NOMO-1 treated with DMSO at 0.1 percent for 48 hours (cell line): ENCODE measurements around the gene NCKAP5.

Source experiments
- DNase-seq: peaks from one replicate; lab custom pipeline; 2025; ENCODE audit not compliant: unreplicated experiment; lab: John Stamatoyannopoulos, UW

NCKAP5 gene

DNA sequence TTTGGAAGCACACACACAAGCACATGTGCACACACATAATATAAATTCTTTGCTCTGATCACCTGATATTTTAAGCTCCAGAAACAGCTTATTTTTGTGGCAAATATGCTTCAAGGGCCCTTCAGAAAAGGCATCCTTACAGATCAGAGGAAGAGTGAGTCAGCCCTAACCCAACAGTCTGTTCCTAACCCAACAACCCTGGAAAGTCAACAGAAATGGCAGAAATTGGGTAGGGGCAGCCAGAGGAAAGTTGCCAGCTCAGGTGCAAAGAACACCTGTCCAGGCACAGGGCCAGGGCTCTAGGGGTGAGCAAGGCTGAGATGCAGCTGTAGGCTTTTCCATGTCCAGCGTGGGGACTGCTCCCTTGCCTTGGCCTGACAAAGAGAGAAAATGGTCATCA is 6.4 kb upstream of the NCKAP5 start:
- DNase-seq, result no peak

DNA sequence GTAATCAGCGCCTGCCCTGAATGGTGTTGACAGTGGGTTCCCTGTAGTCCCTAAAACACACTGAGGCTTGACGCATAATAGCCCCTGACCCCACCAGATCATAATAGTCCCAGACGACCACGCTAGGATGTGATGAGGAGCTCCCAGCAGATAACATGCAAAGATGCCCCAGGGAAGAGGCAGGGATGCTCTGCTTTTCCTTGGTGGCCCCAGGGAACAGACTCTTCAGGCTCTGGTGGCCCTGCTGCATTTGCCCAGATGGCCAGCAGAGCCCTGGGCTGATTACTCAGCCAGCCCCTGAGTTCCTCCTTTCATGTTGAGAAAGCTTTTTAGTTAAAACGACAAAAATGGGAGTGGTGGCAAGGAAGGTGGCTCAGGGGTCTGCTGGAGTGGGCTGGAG is 5.9 kb upstream of the NCKAP5 start:
- no peak for DNase-seq

DNA sequence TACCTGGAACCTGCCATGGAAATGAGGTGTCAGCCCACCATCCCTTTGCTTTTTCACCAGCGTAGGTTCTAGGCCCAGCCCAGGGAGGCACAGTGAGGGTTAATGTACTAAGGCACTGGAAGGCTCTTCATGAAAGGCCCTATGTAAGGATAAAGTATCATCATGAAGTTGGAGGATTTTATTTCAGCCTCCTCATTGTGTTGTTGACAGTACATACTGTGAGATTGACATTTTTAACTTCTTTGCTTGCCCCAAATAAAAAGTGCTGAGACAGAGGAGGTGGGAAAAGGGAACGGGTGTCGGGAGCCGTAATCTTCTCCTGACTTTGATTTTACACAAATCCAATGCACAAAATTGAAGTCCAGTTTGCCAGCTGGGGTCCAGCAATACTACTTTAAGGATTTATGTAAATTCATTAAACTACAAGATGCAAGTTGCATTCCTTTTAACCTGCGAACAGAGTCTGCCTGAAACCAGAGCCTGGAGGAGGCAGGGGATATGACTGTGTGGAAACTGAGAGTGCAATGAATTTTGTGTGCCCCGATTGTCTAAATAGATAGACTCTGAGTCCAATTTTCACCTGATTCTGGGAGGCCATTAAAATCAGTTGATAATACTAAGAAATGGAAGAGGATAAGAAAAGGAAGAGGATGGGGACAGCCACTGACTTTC is 5.4 kb upstream of the NCKAP5 start:
- DNase-seq, result no peak

- no peak for DNase-seq
Measured at GRCh38 chr2:133571249-133571648, 3.0 kb upstream of the NCKAP5 start.

GRCh38 chr2:133570542-133570941 is 2.3 kb upstream of the NCKAP5 start:
- no peak for DNase-seq

DNA sequence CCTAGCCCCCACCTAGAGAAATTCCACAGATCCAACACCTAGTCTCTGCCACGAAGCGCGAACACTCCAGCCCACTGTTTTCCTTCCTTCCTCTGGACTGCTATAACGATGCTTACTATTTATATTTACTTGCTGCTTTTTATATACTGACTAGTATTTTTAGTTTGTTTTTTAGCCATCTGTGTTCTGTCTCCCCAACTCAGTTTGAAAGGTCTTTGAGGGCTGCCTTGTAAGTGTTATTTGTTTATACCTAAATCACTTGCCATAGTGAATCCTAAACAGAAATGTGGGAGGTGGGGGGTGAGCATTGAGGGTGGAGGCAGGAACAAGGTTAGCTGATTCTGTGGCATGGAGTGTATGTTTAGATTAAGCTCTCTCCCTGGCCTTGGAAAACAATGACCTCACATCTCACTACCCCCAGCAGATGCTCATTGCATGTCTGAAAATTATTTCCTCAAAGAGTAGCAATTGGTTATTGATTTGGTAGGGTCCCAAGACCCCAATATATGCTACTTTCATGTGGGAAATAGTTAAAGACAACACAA is 1.1 kb upstream of the NCKAP5 start:
- no peak for DNase-seq

- DNase-seq, result no peak
Measured at GRCh38 chr2:133568598-133568997, 335 bp upstream of the NCKAP5 start.

- DNase-seq, result no peak
Measured at GRCh38 chr2:133562558-133562957, 5.7 kb downstream of the NCKAP5 start.

- peak; percentile 2 for DNase-seq
Measured at GRCh38 chr2:133561045-133561852, 7.0 kb downstream of the NCKAP5 start.

GRCh38 chr2:133557614-133558013 is 10.6 kb downstream of the NCKAP5 start:
- no peak for DNase-seq

- DNase-seq, result no peak
Measured at GRCh38 chr2:133553838-133554408, 14.3 kb downstream of the NCKAP5 start.

- DNase-seq, result no peak
Measured at GRCh38 chr2:133553251-133553650, 15.0 kb downstream of the NCKAP5 start.

GRCh38 chr2:133552821-133553220 is 15.4 kb downstream of the NCKAP5 start:
- DNase-seq, result no peak

DNA sequence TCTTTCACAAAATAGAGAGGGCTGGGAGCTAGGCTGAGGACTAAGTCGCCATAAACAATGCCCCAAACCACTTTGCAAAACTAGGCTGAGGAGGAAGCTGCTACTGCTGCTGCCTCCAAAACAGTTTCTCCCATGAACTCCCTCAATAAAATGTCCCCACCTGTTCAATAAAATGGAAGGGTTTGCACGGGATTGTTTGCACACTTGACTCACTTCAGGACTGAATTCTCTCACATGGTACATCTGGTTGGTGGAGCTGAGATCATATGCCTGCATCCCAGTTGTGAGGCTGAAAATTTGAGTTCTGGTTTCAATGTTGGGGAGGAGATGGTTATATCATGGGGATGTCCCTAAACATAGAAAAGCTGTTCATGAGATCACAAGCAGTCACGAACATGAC is 26.5 kb downstream of the NCKAP5 start:
- no peak for DNase-seq

DNA sequence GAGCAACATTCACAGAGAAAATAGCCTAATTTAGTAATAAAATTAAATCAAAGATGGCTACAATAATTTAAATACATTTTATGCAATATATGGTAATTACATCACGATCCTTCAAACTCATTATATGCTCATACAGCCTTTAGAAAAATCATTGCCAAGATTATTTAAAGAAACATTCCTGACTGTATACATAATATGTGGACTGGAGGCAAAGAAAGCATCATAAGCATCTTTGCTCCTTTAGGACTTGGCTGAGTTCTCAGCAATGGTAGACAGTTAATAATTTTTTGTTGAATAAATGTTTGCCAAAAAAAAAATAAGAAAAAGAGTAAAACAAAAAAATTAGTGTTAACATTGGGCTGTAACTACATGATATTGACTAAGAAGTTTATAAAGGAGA is 26.9 kb downstream of the NCKAP5 start:
- DNase-seq, result no peak

GRCh38 chr2:133532919-133533318 is 35.3 kb downstream of the NCKAP5 start:
- DNase-seq, result no peak

- no peak for DNase-seq
Measured at GRCh38 chr2:133531382-133531781, 36.9 kb downstream of the NCKAP5 start.

DNA sequence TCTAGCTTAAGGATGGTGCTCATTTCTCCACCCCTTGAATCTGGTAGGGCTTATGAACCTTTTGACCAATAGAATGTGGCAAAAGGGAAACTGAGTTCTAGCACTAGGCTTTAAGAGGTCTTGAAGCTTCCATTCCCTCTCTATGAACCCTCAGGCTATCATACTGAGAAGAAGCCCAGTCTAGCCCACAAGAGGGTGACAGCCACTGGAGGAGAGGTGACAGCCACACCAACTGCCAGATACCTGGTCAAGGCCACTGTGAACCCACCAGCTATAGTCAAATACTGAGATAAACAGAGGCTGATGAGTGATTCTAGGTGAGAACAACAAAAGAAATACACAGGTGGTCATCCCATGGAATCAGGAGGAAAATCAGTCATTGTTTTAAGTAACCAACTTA is 37.6 kb downstream of the NCKAP5 start:
- no peak for DNase-seq

DNA sequence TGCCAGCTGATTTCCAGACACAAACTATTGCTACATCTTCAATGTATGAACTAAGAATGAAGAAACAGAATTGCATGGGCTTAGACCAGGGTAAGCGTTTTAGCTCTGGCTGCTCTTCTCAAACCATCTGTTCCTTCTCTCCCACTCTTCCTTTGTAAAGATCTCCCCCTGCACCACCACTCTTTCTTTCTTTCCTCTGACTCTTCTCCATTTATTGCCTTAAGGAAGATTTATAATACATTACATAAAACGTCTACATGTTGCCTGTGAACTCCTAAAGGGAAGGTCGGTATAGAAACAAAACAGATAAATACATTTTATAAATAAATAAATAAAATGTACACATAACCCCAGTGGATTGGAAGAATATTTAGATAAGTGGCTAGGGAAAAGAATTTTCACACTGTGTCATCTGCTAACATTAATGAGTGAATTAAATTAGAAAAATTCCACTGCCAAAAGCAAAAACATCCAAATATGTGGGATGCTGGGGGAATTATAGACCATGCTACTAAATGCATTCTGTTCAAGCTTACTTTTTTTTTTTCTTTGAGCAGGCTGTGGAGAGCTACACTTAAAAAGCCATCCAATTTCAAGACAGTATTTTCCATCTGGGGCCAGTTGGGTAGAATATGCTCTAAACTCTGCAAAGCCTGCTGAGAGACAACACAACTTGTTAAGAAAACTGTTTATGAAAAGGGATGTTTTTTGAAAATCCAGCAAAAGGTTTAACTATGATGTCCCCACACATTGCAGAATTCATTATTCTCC is 41.5 kb downstream of the NCKAP5 start:
- DNase-seq, result no peak

- DNase-seq, result no peak
Measured at GRCh38 chr2:133525613-133526529, 42.4 kb downstream of the NCKAP5 start.
